Measurements from ENCODE around the gene COX6A1. TPM values are rescaled to one million over a fixed set of nuclear protein-coding genes. Genes with fewer than 3 reads are reported as not detected.
A peak's percentile ranks its signal among the peaks of the same experiment; 100 is the strongest.

COX6A1 gene
- total RNA-seq, 1 experiment from 2014 or later = 2,042 TPM

DNA sequence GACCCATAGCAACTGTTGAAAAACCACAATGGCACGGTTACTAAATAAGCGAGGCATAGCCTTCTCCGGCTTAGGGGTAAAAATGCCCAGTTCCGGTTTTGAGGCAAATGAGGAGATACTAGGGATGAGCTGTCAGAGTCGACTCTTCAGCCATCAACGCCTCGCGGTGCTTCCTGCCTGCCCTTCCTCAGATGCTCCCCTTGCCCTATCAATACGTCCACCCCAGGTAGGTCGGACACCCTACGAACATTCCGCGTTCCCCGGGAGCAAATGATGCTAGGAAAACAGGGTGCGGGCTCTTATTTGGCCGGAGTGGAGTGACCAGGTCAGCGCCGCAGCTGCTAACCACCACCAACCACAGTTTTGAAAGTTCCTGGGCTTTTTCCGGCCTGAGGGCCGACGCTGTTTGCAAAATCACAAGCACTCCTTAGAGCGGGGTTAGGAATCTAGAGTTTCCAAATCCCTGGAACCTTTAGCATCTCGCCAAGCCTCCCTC lies 30.5 kb downstream of the COX6A1 start:
- peaks cover 31% of the 10 kb centered on the region for H3K36me3 ChIP-seq (ENCODE audit: low read depth, low read length)
- peaks cover 93% of the 10 kb centered on the region for H3K79me2 ChIP-seq (ENCODE audit: low read length)
- ChIA-PET CTCF (no interaction called here), POLR2A (ENCODE audit: unreplicated experiment) (interaction anchor here (0.6 to 1.0 kb wide), 2 partner anchors 28 to 70 kb away, joined by 3 to 4 read pairs; partner anchors contain the start of gene DYNLL1)
- H3K27ac ChIP-seq (ENCODE audit: low read length) = peak overlapping the region; percentile 66
- peaks cover 47% of the 10 kb centered on the region for H4K20me1 ChIP-seq (ENCODE audit: low read length)
- H2AFZ ChIP-seq (ENCODE audit: low read length) = 0 out of 2 replicates have a peak overlapping the region, but pooled peaks have one; percentile 1
- no peaks in the 10 kb centered on the region for H3K9me2 ChIP-seq (replicated peaks; ENCODE audit: low read length)
- peaks cover 24% of the 10 kb centered on the region for H3K4me1 ChIP-seq (ENCODE audit: insufficient read depth, low read length)
- TSS peak; percentile 47 for BruUV-seq (replicated peaks)
- H3K9me3 ChIP-seq (ENCODE audit: low read length) = no peaks in the 10 kb centered on the region
- peak overlapping the region; percentile 87 for H3K9ac ChIP-seq (ENCODE audit: low read length)
- intact Hi-C loops (cut with micrococcal nuclease) = loop anchor here (2.0 kb wide), 2 partner anchors 30 to 60 kb away; partner anchors contain the start of genes COQ5 and COX6A1
- H3K4me2 ChIP-seq (ENCODE audit: low read length) = peak overlapping the region; percentile 95
- peak overlapping the region; percentile 95 for H3K4me3 ChIP-seq (ENCODE audit: low read length)
- DNase-seq (peak; percentile 51), ATAC-seq (peak; percentile 2)
- H3K27me3 ChIP-seq (ENCODE audit: low read length) = no peaks in the 10 kb centered on the region
- no peaks in the 10 kb centered on the region for H3F3A ChIP-seq (ENCODE audit: low read length, unreplicated experiment)
- TF ChIP-seq EZH2phosphoT487 (IDR thresholded peaks at IDR 0.05; ENCODE audit: borderline replicate concordance, low read length) (no peak), EZH2 (IDR thresholded peaks at IDR 0.05; ENCODE audit: low read length, unreplicated experiment) (no peak)

GRCh38 chr12:120468821-120469449 lies 31.0 kb downstream of the COX6A1 start:
- Histone ChIP-seq H3K4me3 (ENCODE audit: low read length) (peak overlapping the region; percentile 95), H2AFZ (ENCODE audit: low read length) (peak overlapping the region; percentile 41; the same call in 1 of the 2 replicates), H3K9ac (ENCODE audit: low read length) (peak overlapping the region; percentile 87), H3K27me3 (ENCODE audit: low read length) (no peaks in the 10 kb centered on the region), H3K4me1 (ENCODE audit: insufficient read depth, low read length) (peaks cover 30% of the 10 kb centered on the region), H3K79me2 (ENCODE audit: low read length) (peaks cover 89% of the 10 kb centered on the region), H3K4me2 (ENCODE audit: low read length) (peak overlapping the region; percentile 95), H3K9me3 (ENCODE audit: low read length) (no peaks in the 10 kb centered on the region), H3K9me2 (replicated peaks; ENCODE audit: low read length) (no peaks in the 10 kb centered on the region), H3F3A (ENCODE audit: low read length, unreplicated experiment) (peaks cover under 1% of the 10 kb centered on the region), H3K36me3 (ENCODE audit: low read depth, low read length) (peaks cover 25% of the 10 kb centered on the region), H4K20me1 (ENCODE audit: low read length) (peaks cover 42% of the 10 kb centered on the region), H3K27ac (ENCODE audit: low read length) (peak overlapping the region; percentile 66)
- peak; percentile 11 for ATAC-seq
- DNase-seq = no peak
- no TSS peak for BruUV-seq (replicated peaks)
- POLR2A ChIA-PET (ENCODE audit: unreplicated experiment) = interaction anchor here (0.6 to 1.0 kb wide), 3 partner anchors 27 to 69 kb away, joined by 3 to 4 read pairs (median 3); partner anchors contain the start of gene DYNLL1
- CTCF ChIA-PET = no interaction called here
- TF ChIP-seq EZH2phosphoT487 (IDR thresholded peaks at IDR 0.05; ENCODE audit: borderline replicate concordance, low read length) (no peak), EZH2 (IDR thresholded peaks at IDR 0.05; ENCODE audit: low read length, unreplicated experiment) (no peak), CTCF (conservative IDR thresholded peaks at IDR 0.05; ENCODE audit: low read depth, low read length) (0 out of 2 replicates have a peak, but pooled peaks have one; percentile 8)
- intact Hi-C loops (cut with micrococcal nuclease) = loop anchor here (2.0 kb wide), 2 partner anchors 30 to 60 kb away; partner anchors contain the start of genes COQ5 and COX6A1

GRCh38 chr12:120469450-120470149 lies 31.7 kb downstream of the COX6A1 start, which contains the start of gene SRSF9:
Gene SRSF9 (minus strand): TSS chr12:120469748. CDS start chr12:120469609, 139 bp downstream.
- POLR2A ChIA-PET (ENCODE audit: unreplicated experiment) = interaction anchor here (0.6 kb wide), 1 partner anchor 28 kb away, joined by 3 read pairs; no protein-coding TSS in a partner anchor
- intact Hi-C loops (cut with micrococcal nuclease) = loop anchor here (2.0 kb wide), 2 partner anchors 31 to 59 kb away; partner anchors contain the start of genes COQ5 and COX6A1
- peak; percentile 98 for DNase-seq

More at GRCh38 chr12:120469450-120470149, 31.7 kb downstream of the COX6A1 start, which contains the start of gene SRSF9:
- TF ChIP-seq CTCF (conservative IDR thresholded peaks at IDR 0.05; ENCODE audit: low read depth, low read length) (peak; percentile 92), EZH2phosphoT487 (IDR thresholded peaks at IDR 0.05; ENCODE audit: borderline replicate concordance, low read length) (no peak)
- peak within 1 kb of the TSS; percentile 87 for H3K9ac ChIP-seq (ENCODE audit: low read length)
- peak within 1 kb of the TSS; percentile 86 for H2AFZ ChIP-seq (ENCODE audit: low read length)
- no peaks in the 10 kb centered on the region for H3K9me3 ChIP-seq (ENCODE audit: low read length)
- peak within 1 kb of the TSS; percentile 66 for H3K27ac ChIP-seq (ENCODE audit: low read length)
- H3K4me1 ChIP-seq (ENCODE audit: insufficient read depth, low read length) = peaks cover 34% of the 10 kb centered on the region
- BruUV-seq (replicated peaks) = no TSS peak
- H3K9me2 ChIP-seq (replicated peaks; ENCODE audit: low read length) = no peaks in the 10 kb centered on the region
- H3K27me3 ChIP-seq (ENCODE audit: low read length) = no peaks in the 10 kb centered on the region
- peaks cover 18% of the 10 kb centered on the region for H3K36me3 ChIP-seq (ENCODE audit: low read depth, low read length)
- ATAC-seq = peak; percentile 78
- H3F3A ChIP-seq (ENCODE audit: low read length, unreplicated experiment) = peaks cover 5% of the 10 kb centered on the region
- peaks cover 36% of the 10 kb centered on the region for H4K20me1 ChIP-seq (ENCODE audit: low read length)
- H3K79me2 ChIP-seq (ENCODE audit: low read length) = peaks cover 82% of the 10 kb centered on the region
- peak within 1 kb of the TSS; percentile 95 for H3K4me2 ChIP-seq (ENCODE audit: low read length)
- CTCF ChIA-PET = interaction anchor here (0.6 kb wide), 1 partner anchor 19 kb away, joined by 4 read pairs; no protein-coding TSS in a partner anchor
- H3K4me3 ChIP-seq (ENCODE audit: low read length) = peak within 1 kb of the TSS; percentile 95

All from PC-3 (cell line).